G401 (cell line): ENCODE results near the gene CD44. TPM values are rescaled to one million over a fixed set of nuclear protein-coding genes. Genes with fewer than 3 reads are reported as not detected.

Experiments
- DNase-seq: peaks from one replicate; pipeline ENCODE4 v3.0.0-alpha.2; 2015; ENCODE audit warnings: low spot score
- in situ Hi-C: cut with HindIII; loops from 2 replicates; pipeline ENCODE4 v1.10.0; 2016; ENCODE audit warnings: low sequenced_read_pairs, mixed read lengths
- total RNA-seq: library from RNA; depleted of rRNA; stranded (reverse); fragments of >200 nt; shearing (Covaris generic); gene quantifications from 2 replicates; pipeline ENCODE4 v1.2.3, GENCODE V29; 2014

The CD44 gene
- total RNA-seq, 1 experiment from 2014 or later, result 6.8 TPM

DNA sequence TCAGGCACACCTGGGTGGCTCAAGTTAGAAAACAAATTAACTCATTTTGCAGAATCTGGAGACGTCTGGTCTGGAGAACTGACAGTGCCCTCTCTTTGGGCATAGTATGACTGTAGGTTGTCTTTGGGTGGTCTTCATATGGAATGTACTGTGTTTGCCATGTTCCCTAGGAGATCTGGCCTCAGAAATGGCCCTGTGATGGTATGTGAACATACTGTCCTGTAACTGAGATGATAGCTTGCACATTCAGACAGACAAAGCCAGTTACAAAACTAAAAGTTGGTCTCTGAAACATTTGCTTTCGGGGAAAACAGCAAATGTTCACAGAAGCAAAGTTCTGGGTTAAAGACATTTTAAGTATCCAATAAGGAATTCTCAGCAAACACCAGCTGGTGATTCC is 29.7 kb downstream of the CD44 start:
- in situ Hi-C loops, result no loop called here
- no peak for DNase-seq

DNA sequence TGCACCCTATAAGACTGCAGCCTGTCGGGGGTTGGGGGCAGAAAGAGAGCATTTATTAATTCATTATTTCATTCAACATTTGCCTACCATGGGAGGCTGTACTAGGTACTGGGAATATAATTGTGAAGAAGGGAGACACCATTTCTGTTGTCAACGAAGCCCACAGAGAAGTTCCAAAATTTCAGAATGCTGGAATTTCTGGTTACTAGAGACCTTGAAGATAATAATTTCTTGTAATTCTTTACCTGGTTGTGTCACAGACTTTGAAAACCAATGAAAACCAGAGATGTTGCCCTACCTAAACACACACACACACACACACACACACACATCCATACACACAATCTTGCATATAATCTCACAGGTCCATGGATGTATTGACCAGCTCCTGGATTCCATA is 30.1 kb downstream of the CD44 start:
- in situ Hi-C loops, result no loop called here
- no peak for DNase-seq

DNA sequence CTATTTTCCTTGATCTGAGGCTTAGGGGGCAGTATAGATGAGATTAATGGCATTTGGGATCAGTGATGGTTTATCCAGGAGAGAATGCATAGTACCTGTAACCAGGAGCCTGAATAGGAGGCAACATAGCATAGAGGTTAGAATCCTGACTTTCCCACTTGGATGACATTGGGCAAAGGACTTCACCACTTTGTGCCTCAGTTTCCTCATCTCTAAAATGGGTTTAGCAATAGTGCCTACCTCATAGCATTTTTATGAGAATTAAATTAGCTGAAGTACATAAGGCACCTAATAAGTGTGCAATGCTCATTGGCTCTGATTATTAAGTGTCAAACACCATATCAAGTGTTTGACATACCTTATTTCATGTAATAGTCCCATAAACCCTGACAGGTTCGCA is 30.8 kb downstream of the CD44 start:
- in situ Hi-C loops, result no loop called here
- no peak for DNase-seq

DNA sequence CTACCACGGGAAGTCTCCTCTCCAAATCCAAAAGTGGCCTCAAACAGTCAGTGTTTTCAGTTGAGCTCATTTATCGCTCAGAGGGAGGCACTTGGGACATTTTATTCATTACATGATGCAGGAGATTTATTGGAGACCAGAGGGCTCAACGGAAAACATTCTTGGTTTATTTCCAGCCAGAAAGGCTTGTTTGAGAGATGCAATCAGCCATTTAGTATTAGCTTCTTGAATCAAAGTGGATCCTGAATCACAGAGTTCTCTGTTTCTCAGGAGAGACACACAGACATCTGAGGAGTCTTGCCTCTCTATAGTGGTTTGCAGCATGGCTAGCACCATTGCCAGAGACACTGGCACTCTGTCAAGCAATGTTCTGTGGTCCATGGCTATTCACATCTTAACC is 31.5 kb downstream of the CD44 start:
- in situ Hi-C loops, result no loop called here
- DNase-seq, result no peak

GRCh38 chr11:35171226-35171625 is 32.3 kb downstream of the CD44 start:
- no peak for DNase-seq
- in situ Hi-C loops, result no loop called here

DNA sequence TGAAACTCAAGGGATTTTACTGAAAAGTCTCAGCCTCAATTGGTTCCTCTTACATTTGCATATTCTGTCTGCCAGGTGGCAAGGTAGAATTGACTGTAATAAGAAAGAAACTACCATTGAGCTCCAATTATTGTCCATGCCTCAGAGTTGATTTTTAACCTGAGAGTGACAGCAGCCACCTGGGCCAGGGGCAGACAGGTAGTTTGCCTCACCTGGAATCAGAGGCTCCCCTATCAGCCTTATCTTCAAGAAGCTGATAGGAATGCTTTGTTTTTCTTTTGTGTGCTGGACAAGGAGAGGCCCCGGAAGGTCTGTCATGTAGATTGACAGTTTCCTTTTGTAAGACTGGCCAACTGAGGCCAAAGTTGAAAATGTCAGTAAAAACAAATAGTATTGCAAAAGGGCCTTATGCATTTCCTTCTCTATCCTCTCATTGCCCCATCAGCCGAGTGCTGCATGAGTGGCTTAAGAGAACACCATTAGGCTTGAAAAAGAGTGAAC is 34.1 kb downstream of the CD44 start:
- in situ Hi-C loops, result no loop called here

DNA sequence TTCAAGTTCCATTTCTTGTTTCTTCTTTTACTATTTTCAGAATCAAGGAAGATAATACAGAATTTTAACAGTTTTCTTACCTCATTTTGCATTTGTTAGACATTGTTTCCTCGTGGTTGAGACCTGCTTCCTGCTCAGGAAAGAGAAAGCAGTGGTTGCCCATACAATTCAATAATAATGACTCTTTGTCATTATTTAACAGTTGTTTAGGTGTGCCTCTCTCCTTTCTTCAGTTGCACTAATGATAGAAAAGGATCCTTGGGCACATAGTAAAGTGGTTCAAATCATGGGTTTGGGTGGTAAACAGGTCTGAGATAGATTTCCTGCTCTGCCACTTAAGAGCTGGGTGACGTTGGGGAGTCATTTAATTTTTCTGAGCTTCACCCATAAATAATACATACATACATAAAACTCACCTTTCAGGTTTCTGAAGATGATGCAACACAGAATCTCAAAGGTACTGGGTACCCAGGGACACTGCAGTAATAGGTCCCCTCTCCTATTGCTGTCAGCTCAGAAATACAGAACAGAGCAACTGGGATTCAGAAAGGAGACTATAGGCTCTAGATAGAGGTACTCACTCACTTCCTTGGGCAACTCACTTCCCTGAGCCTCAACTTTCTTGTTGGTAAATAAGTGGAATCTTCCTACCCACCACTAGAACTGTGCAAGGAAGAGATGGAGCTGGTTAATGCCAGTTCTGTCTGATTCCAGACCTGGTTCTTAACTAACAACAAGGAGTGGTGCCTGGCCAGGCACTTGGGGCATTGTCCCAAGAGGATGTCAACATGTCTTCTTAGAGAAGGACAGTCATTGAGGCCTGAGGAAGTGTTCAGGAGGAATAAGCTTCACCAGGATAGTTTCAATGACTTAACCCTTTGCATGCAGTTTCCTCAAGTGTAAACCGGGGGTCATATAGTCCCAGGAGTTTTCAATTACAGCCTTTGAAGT is 34.9 kb downstream of the CD44 start:
- in situ Hi-C loops, result no loop called here

More for the DNA sequence above, 34.1 kb downstream of the CD44 start:
- DNase-seq, result no peak

GRCh38 chr11:35174666-35175065 is 35.7 kb downstream of the CD44 start:
- in situ Hi-C loops, result no loop called here
- DNase-seq, result no peak

More for the DNA sequence above, 34.9 kb downstream of the CD44 start:
- DNase-seq, result no peak

GRCh38 chr11:35177370-35177769 is 38.4 kb downstream of the CD44 start:
- in situ Hi-C loops, result no loop called here

DNA sequence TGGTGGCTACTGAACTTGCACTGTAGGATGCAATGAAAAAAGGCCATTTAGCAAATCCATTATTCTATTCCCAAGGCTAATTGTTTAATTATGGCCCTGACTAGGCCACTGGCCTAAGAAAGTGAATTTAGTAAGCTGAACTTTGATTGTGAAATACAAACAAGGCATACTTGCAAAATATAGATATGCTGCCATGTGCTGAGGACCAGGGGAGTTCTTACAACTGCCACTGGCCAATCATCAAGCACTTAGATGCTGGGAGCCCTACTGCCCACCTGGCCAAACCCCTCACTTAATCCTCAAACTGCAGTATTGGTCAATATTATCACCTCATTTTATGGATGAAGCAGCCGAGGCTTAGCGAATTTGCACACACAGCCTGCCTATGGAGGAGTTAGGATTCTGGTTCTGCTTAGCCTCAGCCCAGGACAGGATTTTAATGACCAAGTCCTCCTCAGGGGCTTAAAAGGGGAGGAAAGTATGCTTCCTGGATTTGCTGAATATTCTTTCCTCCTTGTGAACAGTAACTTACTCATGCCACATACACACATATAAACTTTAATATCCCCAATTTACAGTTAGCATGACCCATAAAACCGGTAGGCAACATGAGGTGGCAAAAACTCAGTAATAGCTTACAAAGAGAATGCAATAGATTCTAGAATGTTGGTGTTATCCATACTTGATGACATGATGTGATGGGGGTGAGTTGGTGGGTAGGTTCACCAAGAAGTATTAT is 39.3 kb downstream of the CD44 start:
- in situ Hi-C loops, result no loop called here
- DNase-seq, result no peak

More at GRCh38 chr11:35177370-35177769, 38.4 kb downstream of the CD44 start:
- no peak for DNase-seq

- in situ Hi-C loops, result no loop called here
- no peak for DNase-seq
Measured at GRCh38 chr11:35178873-35179272, 39.9 kb downstream of the CD44 start.

GRCh38 chr11:35179466-35180135 is 40.6 kb downstream of the CD44 start:
- in situ Hi-C loops, result no loop called here
- DNase-seq, result no peak

DNA sequence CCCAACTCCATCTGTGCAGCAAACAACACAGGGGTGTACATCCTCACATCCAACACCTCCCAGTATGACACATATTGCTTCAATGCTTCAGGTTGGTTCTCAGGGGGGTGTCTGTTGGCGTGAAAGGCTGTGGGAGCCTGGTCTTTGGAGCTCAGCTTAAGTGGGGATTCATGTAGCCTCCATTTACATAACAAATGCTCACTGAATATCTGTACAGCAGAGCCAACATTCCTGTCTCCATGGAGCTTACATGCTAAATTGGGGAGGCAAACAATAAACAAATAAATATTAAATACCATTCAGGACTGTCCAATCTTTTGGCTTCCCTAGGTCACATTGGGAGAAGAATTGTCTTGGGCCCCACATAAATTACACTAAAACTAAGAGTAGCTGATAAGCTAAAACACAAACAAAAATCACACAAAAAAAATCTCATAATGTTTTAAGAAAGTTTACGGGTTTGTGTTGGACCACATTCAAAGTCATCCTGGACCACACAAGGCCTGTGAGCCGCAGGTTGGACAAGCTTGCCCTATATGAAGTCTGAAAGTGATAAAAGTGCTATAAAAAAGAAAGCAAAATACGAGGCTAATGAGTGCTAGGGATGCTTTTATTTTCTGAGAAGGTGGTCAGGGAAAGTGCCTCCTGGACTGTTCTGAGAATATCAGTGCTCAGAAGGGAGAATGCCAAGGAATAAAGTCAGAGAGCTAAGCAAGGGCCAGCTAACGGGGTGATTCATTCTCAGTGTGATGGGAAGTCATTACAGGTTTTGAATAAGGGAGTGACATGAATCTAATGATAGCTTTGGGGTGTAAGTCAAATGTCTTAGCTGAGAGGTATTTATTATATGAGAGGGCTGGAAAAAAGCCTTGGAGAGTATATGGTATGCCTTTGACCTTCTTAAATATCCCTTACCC is 41.6 kb downstream of the CD44 start:
- in situ Hi-C loops, result no loop called here
- DNase-seq, result no peak

- in situ Hi-C loops, result no loop called here
- no peak for DNase-seq
Measured at GRCh38 chr11:35182317-35182939, 43.5 kb downstream of the CD44 start.

DNA sequence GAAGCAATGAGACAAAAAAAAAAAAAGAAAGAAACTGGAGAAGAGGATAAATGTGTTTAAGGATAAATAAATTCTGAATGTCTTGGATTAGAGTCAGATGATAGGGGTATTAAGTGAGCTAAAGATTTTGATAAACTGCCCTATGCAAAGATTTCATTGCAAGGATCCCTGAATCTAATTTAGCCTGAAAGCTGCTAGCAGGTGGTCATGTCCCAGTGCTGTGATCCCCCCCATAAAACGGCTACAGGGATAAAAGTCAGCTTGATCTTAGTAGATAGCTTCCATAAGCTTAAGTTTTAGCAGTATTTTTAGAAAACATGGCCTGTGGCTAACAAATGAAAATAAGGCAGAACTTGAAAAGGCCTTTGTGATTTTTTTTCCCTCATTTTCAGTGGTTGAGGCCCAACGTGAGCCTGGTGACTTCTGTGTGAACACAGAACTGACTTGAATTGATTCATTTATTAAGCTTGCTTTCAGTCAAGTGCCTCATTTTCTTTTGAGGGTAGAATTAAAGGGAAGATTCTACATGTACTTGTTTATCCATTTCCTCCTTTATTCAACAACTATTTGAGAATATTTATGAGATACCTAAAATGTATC is 44.5 kb downstream of the CD44 start:
- in situ Hi-C loops, result no loop called here
- no peak for DNase-seq

- in situ Hi-C loops, result no loop called here
- no peak for DNase-seq
Measured at GRCh38 chr11:35185696-35186095, 46.7 kb downstream of the CD44 start.

DNA sequence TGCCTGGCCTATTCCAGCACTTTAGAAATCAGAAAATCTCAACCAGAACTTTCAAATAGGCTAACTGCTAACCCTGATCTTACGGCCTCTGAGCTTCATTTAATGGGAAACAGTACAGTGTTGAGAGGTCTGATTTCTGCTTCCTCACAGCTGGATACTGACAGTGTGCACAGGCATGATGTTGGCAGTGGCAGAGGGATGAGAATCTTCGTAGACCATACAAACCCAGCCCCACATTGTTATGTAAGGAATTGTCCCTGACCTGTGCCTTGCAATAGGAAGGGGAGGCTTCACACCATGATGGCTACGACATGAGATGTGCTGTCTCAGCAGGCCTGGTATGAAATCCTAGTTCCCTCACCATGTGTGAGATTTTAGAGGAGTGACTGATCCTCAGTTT is 49.0 kb downstream of the CD44 start:
- no peak for DNase-seq
- in situ Hi-C loops, result no loop called here

GRCh38 chr11:35190804-35191348 is 51.9 kb downstream of the CD44 start:
- in situ Hi-C loops, result no loop called here
- no peak for DNase-seq
